Activated CD8-positive, alpha-beta memory T cell treated with anti-CD3 and anti-CD28 coated beads, Interleukin-2, amount 10 ng/mL, durations not matched to agents 7 days and 5 days (primary cell): ENCODE measurements around the gene VIPR2. TPM values are rescaled to one million over a fixed set of nuclear protein-coding genes. Genes with fewer than 3 reads are reported as not detected.
"Not testable (repeated sequence)": the region's sequence is repeated elsewhere in the genome, so short reads cannot be mapped to it uniquely, and the experiment has no call there.

Source experiments
- ATAC-seq: fragments of 150-1000 bp; cut with Tn5 transposase; one replicate; pipeline ENCODE4 v1.10.0; 2021; ENCODE audit warnings: moderate library complexity
- CTCF ChIA-PET: fragments of 350-600 bp; sonication (Branson Sonifier 250); formaldehyde crosslinking; loops from one replicate; lab custom pipeline; 2021; ENCODE audit warnings: antibody characterized with exemption; lab: Charles Lee
- DNase-seq: peaks from one replicate; pipeline ENCODE4 v3.0.0-alpha.2; 2020
- H3K27ac Mint-ChIP-seq: one replicate; pipeline ENCODE4 v1.8.0; 2021; ENCODE audit warnings: mild to moderate bottlenecking, mixed read lengths
- H3K27me3 Mint-ChIP-seq: one replicate; pipeline ENCODE4 v1.8.0; 2021; ENCODE audit warnings: mixed read lengths
- H3K36me3 Mint-ChIP-seq: one replicate; pipeline ENCODE4 v1.8.0; 2021; ENCODE audit warnings: mild to moderate bottlenecking, mixed read lengths
- H3K4me1 Mint-ChIP-seq: one replicate; pipeline ENCODE4 v1.8.0; 2021; ENCODE audit warnings: mixed read lengths
- H3K4me3 Mint-ChIP-seq: one replicate; pipeline ENCODE4 v1.8.0; 2021; ENCODE audit warnings: mild to moderate bottlenecking, moderate library complexity, mixed read lengths
- H3K9me3 Mint-ChIP-seq: one replicate; pipeline ENCODE4 v1.8.0; 2022; ENCODE audit warnings: low read depth, mixed read lengths
- total RNA-seq, 2 experiments: library from RNA; stranded (reverse); gene quantifications; one replicate each; pipeline ENCODE4 v1.2.3, GENCODE V29; 2021

VIPR2 gene
- total RNA-seq, 2 experiments from 2014 or later: 0.05 TPM; not detected in 1

GRCh38 chr7:159008417-159008816, 136.2 kb downstream of the VIPR2 start:
- no peaks in the 10 kb centered on the region for H3K9me3 Mint-ChIP-seq
- H3K4me1 Mint-ChIP-seq: peaks cover 4% of the 10 kb centered on the region
- H3K27me3 Mint-ChIP-seq: peaks cover 15% of the 10 kb centered on the region
- no peak overlapping the region for H3K4me3 Mint-ChIP-seq
- no peaks in the 10 kb centered on the region for H3K36me3 Mint-ChIP-seq
- H3K27ac Mint-ChIP-seq: no peak overlapping the region
- no peak for DNase-seq
- CTCF ChIA-PET: no interaction called here
- ATAC-seq: no peak

- Mint-ChIP-seq H3K4me3 (no peak overlapping the region), H3K27me3 (peaks cover 18% of the 10 kb centered on the region), H3K36me3 (no peaks in the 10 kb centered on the region), H3K9me3 (no peaks in the 10 kb centered on the region), H3K4me1 (peaks cover 4% of the 10 kb centered on the region), H3K27ac (no peak overlapping the region)
- DNase-seq (no peak), ATAC-seq (no peak)
- CTCF ChIA-PET: no interaction called here
These were observed 136.7 kb downstream of the VIPR2 start for GRCh38 chr7:159007996-159008389.

- DNase-seq: no peak
- Mint-ChIP-seq H3K36me3 (no peaks in the 10 kb centered on the region), H3K4me1 (peaks cover 4% of the 10 kb centered on the region), H3K9me3 (no peaks in the 10 kb centered on the region), H3K27me3 (peaks cover 18% of the 10 kb centered on the region), H3K27ac (no peak overlapping the region), H3K4me3 (no peak overlapping the region)
- ATAC-seq: no peak
- CTCF ChIA-PET: no interaction called here
These were observed 137.2 kb downstream of the VIPR2 start for GRCh38 chr7:159007364-159007995.

GRCh38 chr7:159006610-159007130, 138.0 kb downstream of the VIPR2 start:
- ATAC-seq (no peak), DNase-seq (no peak)
- Mint-ChIP-seq H3K27me3 (peaks cover 18% of the 10 kb centered on the region), H3K4me3 (no peak overlapping the region), H3K36me3 (no peaks in the 10 kb centered on the region), H3K27ac (no peak overlapping the region), H3K9me3 (no peaks in the 10 kb centered on the region), H3K4me1 (peaks cover 4% of the 10 kb centered on the region)
- CTCF ChIA-PET: no interaction called here

GRCh38 chr7:159006022-159006609, 138.6 kb downstream of the VIPR2 start:
- H3K4me1 Mint-ChIP-seq, H3K4me3 Mint-ChIP-seq, CTCF ChIA-PET, H3K27ac Mint-ChIP-seq, ATAC-seq, H3K9me3 Mint-ChIP-seq, H3K36me3 Mint-ChIP-seq, DNase-seq: not testable (repeated sequence)
- peaks cover 18% of the 10 kb centered on the region for H3K27me3 Mint-ChIP-seq

- Mint-ChIP-seq H3K4me1 (peaks cover 4% of the 10 kb centered on the region), H3K4me3 (no peak overlapping the region), H3K27me3 (peaks cover 15% of the 10 kb centered on the region), H3K9me3 (no peaks in the 10 kb centered on the region), H3K36me3 (no peaks in the 10 kb centered on the region), H3K27ac (no peak overlapping the region)
- ATAC-seq (no peak), DNase-seq (no peak)
- CTCF ChIA-PET: no interaction called here
These were observed 139.0 kb downstream of the VIPR2 start for GRCh38 chr7:159005618-159006017.

GRCh38 chr7:159004411-159004810, 140.3 kb downstream of the VIPR2 start:
- peaks cover 4% of the 10 kb centered on the region for H3K4me1 Mint-ChIP-seq
- ATAC-seq: no peak
- no peak overlapping the region for H3K27ac Mint-ChIP-seq
- H3K27me3 Mint-ChIP-seq: peaks cover 15% of the 10 kb centered on the region
- no peak for DNase-seq
- no peaks in the 10 kb centered on the region for H3K36me3 Mint-ChIP-seq
- no peaks in the 10 kb centered on the region for H3K9me3 Mint-ChIP-seq
- CTCF ChIA-PET: no interaction called here
- no peak overlapping the region for H3K4me3 Mint-ChIP-seq

- CTCF ChIA-PET: interaction anchor here (0.7 to 0.9 kb wide), 2 partner anchors 8 to 10 kb away, joined by 3 read pairs; no protein-coding TSS in a partner anchor
- DNase-seq: no peak
- H3K9me3 Mint-ChIP-seq: no peaks in the 10 kb centered on the region
- H3K27ac Mint-ChIP-seq: no peak overlapping the region
- no peak overlapping the region for H3K4me3 Mint-ChIP-seq
- no peaks in the 10 kb centered on the region for H3K36me3 Mint-ChIP-seq
- H3K27me3 Mint-ChIP-seq: peaks cover 17% of the 10 kb centered on the region
- H3K4me1 Mint-ChIP-seq: peaks cover 4% of the 10 kb centered on the region
- no peak for ATAC-seq
These were observed 142.9 kb downstream of the VIPR2 start for GRCh38 chr7:159001811-159002210.

- DNase-seq (no peak), ATAC-seq (no peak)
- CTCF ChIA-PET: no interaction called here
- no peaks in the 10 kb centered on the region for H3K9me3 Mint-ChIP-seq
- H3K4me1 Mint-ChIP-seq: peaks cover 4% of the 10 kb centered on the region
- no peaks in the 10 kb centered on the region for H3K36me3 Mint-ChIP-seq
- no peak overlapping the region for H3K4me3 Mint-ChIP-seq
- no peak overlapping the region for H3K27ac Mint-ChIP-seq
- peaks cover 17% of the 10 kb centered on the region for H3K27me3 Mint-ChIP-seq
These were observed 143.7 kb downstream of the VIPR2 start for GRCh38 chr7:159000859-159001435.

- Mint-ChIP-seq H3K36me3 (no peaks in the 10 kb centered on the region), H3K27ac (no peak overlapping the region)
- no peak for ATAC-seq
These were observed 144.6 kb downstream of the VIPR2 start for GRCh38 chr7:159000070-159000469.

GRCh38 chr7:158999496-158999895, 145.2 kb downstream of the VIPR2 start:
- no peak for DNase-seq
- CTCF ChIA-PET: no interaction called here
- Mint-ChIP-seq H3K27ac (no peak overlapping the region), H3K27me3 (peaks cover 21% of the 10 kb centered on the region), H3K9me3 (no peaks in the 10 kb centered on the region), H3K4me3 (no peak overlapping the region), H3K4me1 (peaks cover 2% of the 10 kb centered on the region), H3K36me3 (no peaks in the 10 kb centered on the region)
- no peak for ATAC-seq

More at GRCh38 chr7:159000070-159000469, 144.6 kb downstream of the VIPR2 start:
- no peaks in the 10 kb centered on the region for H3K9me3 Mint-ChIP-seq
- H3K4me1 Mint-ChIP-seq: peaks cover 4% of the 10 kb centered on the region
- CTCF ChIA-PET: no interaction called here
- no peak overlapping the region for H3K4me3 Mint-ChIP-seq
- H3K27me3 Mint-ChIP-seq: peaks cover 17% of the 10 kb centered on the region
- DNase-seq: no peak

- H3K4me1 Mint-ChIP-seq, ATAC-seq, H3K4me3 Mint-ChIP-seq, H3K27ac Mint-ChIP-seq, H3K36me3 Mint-ChIP-seq, H3K9me3 Mint-ChIP-seq, DNase-seq, CTCF ChIA-PET: not testable (repeated sequence)
- peaks cover 21% of the 10 kb centered on the region for H3K27me3 Mint-ChIP-seq
These were observed 146.4 kb downstream of the VIPR2 start for GRCh38 chr7:158998261-158998660.

- Mint-ChIP-seq H3K36me3 (no peaks in the 10 kb centered on the region), H3K9me3 (no peaks in the 10 kb centered on the region), H3K4me3 (no peak overlapping the region), H3K27ac (no peak overlapping the region), H3K27me3 (peaks cover 26% of the 10 kb centered on the region), H3K4me1 (no peaks in the 10 kb centered on the region)
- CTCF ChIA-PET: interaction anchor here (0.8 kb wide), 1 partner anchor 20 kb away, joined by 4 read pairs; no protein-coding TSS in a partner anchor
- DNase-seq (no peak), ATAC-seq (no peak)
These were observed 147.2 kb downstream of the VIPR2 start for GRCh38 chr7:158997471-158997870.

- Mint-ChIP-seq H3K27me3 (peaks cover 30% of the 10 kb centered on the region), H3K4me3 (no peak overlapping the region), H3K4me1 (no peaks in the 10 kb centered on the region), H3K9me3 (no peaks in the 10 kb centered on the region), H3K27ac (no peak overlapping the region), H3K36me3 (no peaks in the 10 kb centered on the region)
- CTCF ChIA-PET: no interaction called here
- DNase-seq (no peak), ATAC-seq (no peak)
These were observed 147.6 kb downstream of the VIPR2 start for GRCh38 chr7:158997110-158997453.
